PC-3 (cell line): ENCODE measurements around the gene IMPA2. TPM values are rescaled to one million over a fixed set of nuclear protein-coding genes. Genes with fewer than 3 reads are reported as not detected.

Experiments
- ATAC-seq: fragments of 200-7000 bp; cut with Tn5 transposase; 2 replicates; pipeline ENCODE4 v1.9.1; 2020; ENCODE audit warnings: mild to moderate bottlenecking, moderate library complexity
- BruUV-seq: library from RNA; stranded (reverse); fragments of 400-500 nt; replicated peaks from 2 replicates; lab custom pipeline; 2021; lab: Mats Ljungman, UMichigan
- CTCF ChIA-PET: fragments of 300-600 bp; sonication (Branson Sonifier 250); formaldehyde crosslinking; loops from one replicate; lab custom pipeline; 2022; ENCODE audit warnings: antibody characterized with exemption; lab: Charles Lee
- POLR2A ChIA-PET: fragments of 300-600 bp; sonication (Branson Sonifier 250); formaldehyde crosslinking; loops from one replicate; lab custom pipeline; 2022; ENCODE audit warnings: antibody characterized with exemption; ENCODE audit not compliant: unreplicated experiment; lab: Charles Lee
- DNase-seq: peaks from one replicate; pipeline ENCODE4 v3.0.0-alpha.2; 2015
- H2AFZ ChIP-seq: fragments of 300-600 bp; sonication (generic); 2 replicates; pipeline ENCODE4 v1.6.0; 2016; ENCODE audit warnings: antibody characterized with exemption, low read length
- H3F3A ChIP-seq: fragments of 300-600 bp; sonication (generic); one replicate; pipeline ENCODE4 v1.6.0; 2017; ENCODE audit warnings: antibody characterized with exemption, low read length, control low read depth, mild to moderate bottlenecking; ENCODE audit not compliant: unreplicated experiment
- H3K27ac ChIP-seq: fragments of 300-600 bp; sonication (generic); 2 replicates; pipeline ENCODE4 v1.5.1; 2016; ENCODE audit warnings: mild to moderate bottlenecking, low read length
- H3K27me3 ChIP-seq: fragments of 300-600 bp; sonication (generic); 2 replicates; pipeline ENCODE4 v1.6.1; 2016; ENCODE audit warnings: low read length, mixed read lengths
- H3K36me3 ChIP-seq: fragments of 300-600 bp; sonication (generic); 2 replicates; pipeline ENCODE4 v1.6.1; 2016; ENCODE audit warnings: low read depth, mixed run types, low read length, mixed read lengths
- H3K4me1 ChIP-seq: fragments of 300-600 bp; sonication (generic); 2 replicates; pipeline ENCODE4 v1.5.1; 2016; ENCODE audit warnings: low read length; ENCODE audit not compliant: insufficient read depth
- H3K4me2 ChIP-seq: fragments of 300-600 bp; sonication (generic); 2 replicates; pipeline ENCODE4 v1.6.0; 2016; ENCODE audit warnings: low read length
- H3K4me3 ChIP-seq: fragments of 300-600 bp; sonication (generic); 2 replicates; pipeline ENCODE4 v1.5.1; 2016; ENCODE audit warnings: mild to moderate bottlenecking, low read length, mixed read lengths
- H3K79me2 ChIP-seq: fragments of 300-600 bp; sonication (generic); 2 replicates; pipeline ENCODE4 v1.6.1; 2017; ENCODE audit warnings: low read length, mixed read lengths
- H3K9ac ChIP-seq: fragments of 300-600 bp; sonication (generic); 2 replicates; pipeline ENCODE4 v1.6.0; 2016; ENCODE audit warnings: mild to moderate bottlenecking, low read length
- H3K9me2 ChIP-seq: fragments of 300-600 bp; sonication (generic); replicated peaks from 2 replicates; pipeline ENCODE4 v1.6.1; 2016; ENCODE audit warnings: mixed run types, low read length, mixed read lengths
- H3K9me3 ChIP-seq: fragments of 300-600 bp; sonication (generic); 2 replicates; pipeline ENCODE4 v1.6.1; 2016; ENCODE audit warnings: low read length, mixed read lengths
- H4K20me1 ChIP-seq: fragments of 300-600 bp; sonication (generic); 2 replicates; pipeline ENCODE4 v1.6.1; 2016; ENCODE audit warnings: low read length, mixed read lengths
- CTCF ChIP-seq: fragments of 300-600 bp; sonication (generic); conservative IDR thresholded peaks from 2 replicates; pipeline ENCODE4 v1.5.1; 2017; ENCODE audit warnings: antibody characterized with exemption, low read depth, mild to moderate bottlenecking, low read length
- EZH2 ChIP-seq: fragments of 300-600 bp; sonication (generic); IDR thresholded peaks from one replicate; pipeline ENCODE4 v1.6.1; 2017; ENCODE audit warnings: antibody characterized with exemption, mild to moderate bottlenecking, low read length; ENCODE audit not compliant: unreplicated experiment
- EZH2phosphoT487 ChIP-seq: fragments of 300-600 bp; sonication (generic); IDR thresholded peaks from 2 replicates; pipeline ENCODE4 v1.6.1; 2018; ENCODE audit warnings: mild to moderate bottlenecking, antibody characterized with exemption, low read length, borderline replicate concordance
- intact Hi-C: fragments of 100-400 bp; cut with micrococcal nuclease; formaldehyde crosslinking; loops from 2 replicates; pipeline ENCODE4 v1.9.0; 2023
- total RNA-seq: library from RNA; depleted of rRNA; stranded (reverse); fragments of >200 nt; gene quantifications from 2 replicates; pipeline ENCODE4 v1.2.3, GENCODE V29; 2014

IMPA2 gene
- total RNA-seq, 1 experiment from 2014 or later = 38.2 TPM

- Histone ChIP-seq H3K27me3 (no peaks in the 10 kb centered on the region), H3K4me1 (peaks cover 6% of the 10 kb centered on the region; the same call in 1 of the 2 replicates), H3K9me2 (no peaks in the 10 kb centered on the region), H3K27ac (no peak overlapping the region), H4K20me1 (no peaks in the 10 kb centered on the region), H3K9ac (no peak overlapping the region), H2AFZ (no peak overlapping the region), H3K4me3 (no peak overlapping the region), H3K4me2 (no peak overlapping the region), H3K36me3 (no peaks in the 10 kb centered on the region), H3F3A (no peaks in the 10 kb centered on the region), H3K9me3 (no peaks in the 10 kb centered on the region), H3K79me2 (no peaks in the 10 kb centered on the region)
- ATAC-seq (peak; percentile 49; the same call in 1 of the 2 replicates), DNase-seq (no peak)
- CTCF ChIA-PET = no interaction called here
- intact Hi-C loops = no loop called here
- no peak for TF ChIP-seq EZH2phosphoT487
- TF ChIP-seq EZH2 = no peak
- peak; percentile 36 for TF ChIP-seq CTCF
- no TSS peak for BruUV-seq
- POLR2A ChIA-PET = no interaction called here
Observed at GRCh38 chr18:12046751-12047335, 65.5 kb downstream of the IMPA2 start.

GRCh38 chr18:12048010-12048826 is 66.9 kb downstream of the IMPA2 start:
- H3K36me3 ChIP-seq = no peaks in the 10 kb centered on the region
- BruUV-seq = no TSS peak
- no peak overlapping the region for H3K9ac ChIP-seq
- no peak overlapping the region for H3K27ac ChIP-seq
- H3K4me3 ChIP-seq = no peak overlapping the region
- H4K20me1 ChIP-seq = no peaks in the 10 kb centered on the region
- H3F3A ChIP-seq = no peaks in the 10 kb centered on the region
- ATAC-seq (peak; percentile 37), DNase-seq (no peak)
- ChIA-PET POLR2A (no interaction called here), CTCF (no interaction called here)
- intact Hi-C loops = no loop called here
- no peaks in the 10 kb centered on the region for H3K9me2 ChIP-seq
- TF ChIP-seq CTCF (no peak), EZH2phosphoT487 (no peak), EZH2 (no peak)
- H3K79me2 ChIP-seq = no peaks in the 10 kb centered on the region
- H3K4me1 ChIP-seq = peaks cover 4% of the 10 kb centered on the region; the same call in 1 of the 2 replicates
- H2AFZ ChIP-seq = no peak overlapping the region
- H3K27me3 ChIP-seq = peaks cover 6% of the 10 kb centered on the region
- no peak overlapping the region for H3K4me2 ChIP-seq
- H3K9me3 ChIP-seq = no peaks in the 10 kb centered on the region

- no peak overlapping the region for H2AFZ ChIP-seq
- no peak overlapping the region for H3K9ac ChIP-seq
- H4K20me1 ChIP-seq = no peaks in the 10 kb centered on the region
- no peaks in the 10 kb centered on the region for H3K9me3 ChIP-seq
- H3K27me3 ChIP-seq = peaks cover 7% of the 10 kb centered on the region
- no peak overlapping the region for H3K4me3 ChIP-seq
- intact Hi-C loops = no loop called here
- H3K4me2 ChIP-seq = no peak overlapping the region
- POLR2A ChIA-PET = no interaction called here
- no peaks in the 10 kb centered on the region for H3F3A ChIP-seq
- H3K79me2 ChIP-seq = no peaks in the 10 kb centered on the region
- H3K36me3 ChIP-seq = no peaks in the 10 kb centered on the region
- peak; percentile 31 for DNase-seq
- H3K27ac ChIP-seq = no peak overlapping the region
- peak; percentile 42 for ATAC-seq
- H3K4me1 ChIP-seq = peaks cover 4% of the 10 kb centered on the region; the same call in 1 of the 2 replicates
- no peaks in the 10 kb centered on the region for H3K9me2 ChIP-seq
- BruUV-seq = no TSS peak
- CTCF ChIA-PET = no interaction called here
- no peak for TF ChIP-seq EZH2
- TF ChIP-seq EZH2phosphoT487 = no peak
- no peak for TF ChIP-seq CTCF
Observed at GRCh38 chr18:12048827-12049175, 67.5 kb downstream of the IMPA2 start.
